Mucosa of rectum (tissue), 2 donors: Measurements from ENCODE around the gene CCT7.
"Not testable (repeated sequence)": the region's sequence is repeated elsewhere in the genome, so short reads cannot be mapped to it uniquely, and the experiment has no call there.

ENCODE experiments used
- H3K27ac ChIP-seq, 2 donors: one replicate each; pipeline ENCODE4 v1.7.0; 2013; ENCODE audit warnings: inconsistent platforms in 2 of 2, low read depth in 2 of 2, low read length in 2 of 2
- H3K27me3 ChIP-seq, 2 donors: one replicate each; pipeline ENCODE4 v1.7.0; 2013; ENCODE audit warnings: low read length in 2 of 2; ENCODE audit not compliant: control insufficient read depth in 2 of 2, insufficient read depth in 2 of 2
- H3K36me3 ChIP-seq, 2 donors: one replicate each; pipeline ENCODE4 v1.7.0; 2013; ENCODE audit warnings: low read length in 2 of 2; ENCODE audit not compliant: control insufficient read depth in 2 of 2, insufficient read depth in 2 of 2
- H3K4me1 ChIP-seq, 2 donors: one replicate each; pipeline ENCODE4 v1.7.0; 2013; ENCODE audit warnings: low read length in 2 of 2, mild to moderate bottlenecking in 1 of 2; ENCODE audit not compliant: control insufficient read depth in 2 of 2, insufficient read depth in 2 of 2
- H3K4me3 ChIP-seq, 2 donors: one replicate each; pipeline ENCODE4 v1.7.0; 2013; ENCODE audit warnings: low read length in 2 of 2
- H3K9ac ChIP-seq, 2 donors: one replicate each; pipeline ENCODE4 v1.7.0; 2013; ENCODE audit warnings: low read length in 2 of 2, low read depth in 1 of 2, mild to moderate bottlenecking in 1 of 2
- H3K9me3 ChIP-seq, 2 donors: one replicate each; pipeline ENCODE4 v1.7.0; 2013; ENCODE audit warnings: low read length in 2 of 2; ENCODE audit not compliant: control insufficient read depth in 2 of 2
- donor health status: healthy.
- donor health status: Normal muscosa, but diverticular disease.

Gene CCT7

GRCh38 chr2:73259704-73260337 is 25.7 kb downstream of the CCT7 start:
- Histone ChIP-seq H3K9me3 (no peaks in the 10 kb centered on the region), H3K27me3 (no peaks in the 10 kb centered on the region), H3K36me3 (peaks cover 0 to 3% of the 10 kb centered on the region in 2 donors), H3K4me3 (no peak overlapping the region), H3K4me1 (no peaks in the 10 kb centered on the region), H3K27ac (no peak overlapping the region), H3K9ac (no peak overlapping the region)

- H3K27me3 ChIP-seq: no peaks in the 10 kb centered on the region
- H3K36me3 ChIP-seq: no peaks in the 10 kb centered on the region
- no peak overlapping the region for H3K27ac ChIP-seq
- H3K4me3 ChIP-seq: no peak overlapping the region
- no peak overlapping the region for H3K9ac ChIP-seq
- no peaks in the 10 kb centered on the region for H3K9me3 ChIP-seq
- no peaks in the 10 kb centered on the region for H3K4me1 ChIP-seq
Measured at GRCh38 chr2:73260338-73260984, 26.4 kb downstream of the CCT7 start.

- no peak overlapping the region for H3K9ac ChIP-seq
- H3K4me1 ChIP-seq: no peaks in the 10 kb centered on the region
- H3K27ac ChIP-seq: no peak overlapping the region
- no peaks in the 10 kb centered on the region for H3K27me3 ChIP-seq
- no peak overlapping the region for H3K4me3 ChIP-seq
- no peaks in the 10 kb centered on the region for H3K36me3 ChIP-seq
- no peaks in the 10 kb centered on the region for H3K9me3 ChIP-seq
Measured at GRCh38 chr2:73262108-73262651, 28.1 kb downstream of the CCT7 start.

GRCh38 chr2:73262691-73263429 is 28.8 kb downstream of the CCT7 start:
- H3K27me3 ChIP-seq, H3K27ac ChIP-seq, H3K9ac ChIP-seq, H3K9me3 ChIP-seq, H3K4me3 ChIP-seq, H3K4me1 ChIP-seq, H3K36me3 ChIP-seq: not testable (repeated sequence)

GRCh38 chr2:73263540-73264331 is 29.6 kb downstream of the CCT7 start:
- no peaks in the 10 kb centered on the region for H3K36me3 ChIP-seq
- H3K27me3 ChIP-seq: peaks cover 0 to 2% of the 10 kb centered on the region in 2 donors
- no peak overlapping the region for H3K27ac ChIP-seq

GRCh38 chr2:73264332-73264606 is 30.2 kb downstream of the CCT7 start:
- no peak overlapping the region for H3K4me3 ChIP-seq
- H3K9ac ChIP-seq: no peak overlapping the region
- peaks cover 5 to 8% of the 10 kb centered on the region in 2 donors for H3K4me1 ChIP-seq
- peaks cover 0 to 2% of the 10 kb centered on the region in 2 donors for H3K27me3 ChIP-seq
- no peak overlapping the region for H3K27ac ChIP-seq
- H3K9me3 ChIP-seq: no peaks in the 10 kb centered on the region
- no peaks in the 10 kb centered on the region for H3K36me3 ChIP-seq

More at GRCh38 chr2:73263540-73264331, 29.6 kb downstream of the CCT7 start:
- Histone ChIP-seq H3K4me3 (no peak overlapping the region), H3K9ac (no peak overlapping the region), H3K9me3 (no peaks in the 10 kb centered on the region), H3K4me1 (peaks cover 5% of the 10 kb centered on the region in 2 donors)

- Histone ChIP-seq H3K27me3 (peaks cover 0 to 2% of the 10 kb centered on the region in 2 donors), H3K4me3 (no peak overlapping the region), H3K4me1 (peaks cover 5 to 8% of the 10 kb centered on the region in 2 donors), H3K36me3 (no peaks in the 10 kb centered on the region), H3K9ac (no peak overlapping the region), H3K27ac (no peak overlapping the region), H3K9me3 (no peaks in the 10 kb centered on the region)
Measured at GRCh38 chr2:73264783-73265182, 30.7 kb downstream of the CCT7 start.

- peaks cover 5 to 8% of the 10 kb centered on the region in 2 donors for H3K4me1 ChIP-seq
- H3K27me3 ChIP-seq: peaks cover 0 to 2% of the 10 kb centered on the region in 2 donors
- H3K4me3 ChIP-seq: no peak overlapping the region
- no peaks in the 10 kb centered on the region for H3K9me3 ChIP-seq
- H3K27ac ChIP-seq: no peak overlapping the region
- H3K36me3 ChIP-seq: no peaks in the 10 kb centered on the region
- H3K9ac ChIP-seq: no peak overlapping the region
Measured at GRCh38 chr2:73265298-73266060, 31.4 kb downstream of the CCT7 start.

- H3K4me1 ChIP-seq: peaks cover 5 to 8% of the 10 kb centered on the region in 2 donors
- H3K4me3 ChIP-seq: no peak overlapping the region
Measured at GRCh38 chr2:73266061-73266901, 32.2 kb downstream of the CCT7 start.

More at GRCh38 chr2:73266061-73266901, 32.2 kb downstream of the CCT7 start:
- no peaks in the 10 kb centered on the region for H3K9me3 ChIP-seq
- no peak overlapping the region for H3K27ac ChIP-seq
- peaks cover 0 to 2% of the 10 kb centered on the region in 2 donors for H3K27me3 ChIP-seq
- H3K36me3 ChIP-seq: no peaks in the 10 kb centered on the region
- no peak overlapping the region for H3K9ac ChIP-seq
